SU-DHL-6 (cell line): Measurements from ENCODE around the gene TMEM9B.

Experiments
- CTCF ChIP-seq: fragments of 200-600 bp; sonication (generic); IDR thresholded peaks from one replicate; pipeline ENCODE4 v1.5.1; 2017; ENCODE audit warnings: antibody characterized with exemption, mild to moderate bottlenecking, low read length, moderate library complexity; ENCODE audit not compliant: insufficient read depth, poor library complexity, severe bottlenecking
- EZH2phosphoT487 ChIP-seq: fragments of 200-600 bp; sonication (generic), shearing (Covaris generic); conservative IDR thresholded peaks from 2 replicates; pipeline ENCODE4 v1.6.1; 2018; ENCODE audit warnings: mild to moderate bottlenecking, antibody characterized with exemption, low read length, moderate library complexity, mixed read lengths

- TF ChIP-seq CTCF, result no peak
- no peak for TF ChIP-seq EZH2phosphoT487
Measured at GRCh38 chr11:8928205-8928604, 36.0 kb downstream of the TMEM9B start.
